Uterus (tissue), 4 donors: Measurements from ENCODE around the gene MLLT6. TPM values are rescaled to one million over a fixed set of nuclear protein-coding genes. Genes with fewer than 3 reads are reported as not detected.
A peak's percentile ranks its signal among the peaks of the same experiment; 100 is the strongest.

Source experiments
- DNase-seq, 2 donors: peaks; one replicate each; pipeline ENCODE4 v3.0.0-alpha.2; 2019 to 2020
- H3K27ac ChIP-seq, 2 donors: fragments of 200-600 bp; sonication (generic); 1 replicate in 1 of 2; 2 replicates in 1 of 2; pipeline ENCODE4 v1.5.1; 2016 to 2018
- H3K27me3 ChIP-seq, 2 donors: fragments of 200-600 bp; sonication (generic); one replicate each; pipeline ENCODE4 v1.5.1; 2018 to 2019; ENCODE audit warnings: control low read depth in 1 of 2
- H3K36me3 ChIP-seq, 2 donors: fragments of 200-600 bp; sonication (generic); one replicate each; pipeline ENCODE4 v1.5.1; 2019; ENCODE audit warnings: control low read depth in 1 of 2
- H3K4me1 ChIP-seq, 2 donors: fragments of 200-600 bp; sonication (generic); one replicate each; pipeline ENCODE4 v1.5.1; 2018 to 2019; ENCODE audit warnings: control low read depth in 1 of 2
- H3K4me3 ChIP-seq, 2 donors: fragments of 200-600 bp; sonication (generic); 1 replicate in 1 of 2; 2 replicates in 1 of 2; pipeline ENCODE4 v1.5.1; 2018 to 2019; ENCODE audit warnings: mild to moderate bottlenecking in 1 of 2
- H3K9me3 ChIP-seq, 2 donors: fragments of 200-600 bp; sonication (generic); one replicate each; pipeline ENCODE4 v1.5.1; 2019; ENCODE audit warnings: control low read depth in 1 of 2
- CTCF ChIP-seq, 4 experiments: fragments of 200-600 bp in 2 of 4; fragments of 450-650 bp in 2 of 4; sonication (generic) in 2 of 4; IDR thresholded peaks; one replicate each; pipeline ENCODE4 v1.5.1; 2016 to 2019; ENCODE audit warnings: antibody characterized with exemption in 4 of 4, mild to moderate bottlenecking in 2 of 4, moderate library complexity in 1 of 4
- POLR2A ChIP-seq, 2 donors: fragments of 450-650 bp; IDR thresholded peaks; one replicate each; pipeline ENCODE4 v1.6.1; 2016; ENCODE audit warnings: antibody characterized with exemption in 2 of 2, mild to moderate bottlenecking in 1 of 2, moderate library complexity in 1 of 2
- intact Hi-C: fragments of 100-400 bp; cut with DNase I; formaldehyde crosslinking; loops from one replicate; pipeline ENCODE4 v1.15.1; 2023; ENCODE audit warnings: low total_unique reads
- total RNA-seq, 4 donors: library from RNA; depleted of rRNA in 3 of 4; stranded (reverse); fragments of >200 nt in 3 of 4; gene quantifications; one replicate each; pipeline versions ENCODE4 v1.1.0 to v1.2.4, GENCODE V29; 2014 to 2023
- donor health status: DM: yes; HTN: yes; CAD: no.

The MLLT6 gene
- total RNA-seq, 4 donors from 2014 or later: 32.3 to 218 (median 60.3) TPM

- DNase-seq: peak; percentile 80 to 86
- peak overlapping the region in 1 of 2 donors; percentile 31 for H3K27ac ChIP-seq
- H3K27me3 ChIP-seq: peaks cover 0 to 35% of the 10 kb centered on the region in 2 donors
- no peak overlapping the region for H3K4me3 ChIP-seq
- H3K9me3 ChIP-seq: no peaks in the 10 kb centered on the region
- no peaks in the 10 kb centered on the region for H3K36me3 ChIP-seq
- peaks cover 0 to 12% of the 10 kb centered on the region in 2 donors for H3K4me1 ChIP-seq
- intact Hi-C loops: loop anchor here (5.0 kb wide), 1 partner anchor 60 kb away; no protein-coding TSS in a partner anchor
- TF ChIP-seq CTCF (IDR thresholded peaks at IDR 0.05) (peak; percentile 88 to 97 (median 94)), POLR2A (IDR thresholded peaks at IDR 0.05) (no peak)
Measured at GRCh38 chr17:38676706-38677504, 28.2 kb upstream of the MLLT6 start.

- intact Hi-C loops: loop anchor here (5.0 kb wide), 1 partner anchor 59 kb away; no protein-coding TSS in a partner anchor
Measured at GRCh38 chr17:38677819-38678218, 27.3 kb upstream of the MLLT6 start.

GRCh38 chr17:38681096-38681495 lies 24.0 kb upstream of the MLLT6 start:
- DNase-seq: no peak
- intact Hi-C loops: no loop called here
- Histone ChIP-seq H3K9me3 (no peaks in the 10 kb centered on the region), H3K27me3 (peaks cover 0 to 2% of the 10 kb centered on the region in 2 donors), H3K27ac (no peak overlapping the region), H3K4me1 (no peaks in the 10 kb centered on the region), H3K36me3 (no peaks in the 10 kb centered on the region), H3K4me3 (no peak overlapping the region)
- TF ChIP-seq CTCF (IDR thresholded peaks at IDR 0.05): no peak
- no peak for TF ChIP-seq POLR2A (IDR thresholded peaks at IDR 0.05)

More at GRCh38 chr17:38677819-38678218, 27.3 kb upstream of the MLLT6 start:
- no peak for DNase-seq
- H3K36me3 ChIP-seq: no peaks in the 10 kb centered on the region
- no peak for TF ChIP-seq POLR2A (IDR thresholded peaks at IDR 0.05)
- H3K9me3 ChIP-seq: no peaks in the 10 kb centered on the region
- H3K4me1 ChIP-seq: peaks cover 0 to 12% of the 10 kb centered on the region in 2 donors
- H3K27me3 ChIP-seq: peaks cover 0 to 33% of the 10 kb centered on the region in 2 donors
- H3K4me3 ChIP-seq: no peak overlapping the region
- no peak overlapping the region for H3K27ac ChIP-seq

GRCh38 chr17:38685491-38685890 lies 19.6 kb upstream of the MLLT6 start:
- intact Hi-C loops: no loop called here

GRCh38 chr17:38687286-38687685 lies 17.8 kb upstream of the MLLT6 start:
- TF ChIP-seq CTCF (IDR thresholded peaks at IDR 0.05): no peak
- no peak for TF ChIP-seq POLR2A (IDR thresholded peaks at IDR 0.05)
- intact Hi-C loops: no loop called here
- H3K9me3 ChIP-seq: no peaks in the 10 kb centered on the region
- no peak overlapping the region for H3K27ac ChIP-seq
- H3K27me3 ChIP-seq: no peaks in the 10 kb centered on the region
- no peaks in the 10 kb centered on the region for H3K36me3 ChIP-seq
- no peak overlapping the region for H3K4me3 ChIP-seq
- no peaks in the 10 kb centered on the region for H3K4me1 ChIP-seq
- no peak for DNase-seq

More at GRCh38 chr17:38685491-38685890, 19.6 kb upstream of the MLLT6 start:
- no peaks in the 10 kb centered on the region for H3K4me1 ChIP-seq
- TF ChIP-seq POLR2A (IDR thresholded peaks at IDR 0.05): no peak
- TF ChIP-seq CTCF (IDR thresholded peaks at IDR 0.05): no peak
- DNase-seq: no peak
- H3K36me3 ChIP-seq: no peaks in the 10 kb centered on the region
- no peak overlapping the region for H3K27ac ChIP-seq
- no peaks in the 10 kb centered on the region for H3K9me3 ChIP-seq
- no peak overlapping the region for H3K4me3 ChIP-seq
- H3K27me3 ChIP-seq: no peaks in the 10 kb centered on the region
